Heart right ventricle (tissue), 16 donors: ENCODE results near the gene PSORS1C1. TPM values are rescaled to one million over a fixed set of nuclear protein-coding genes. Genes with fewer than 3 reads are reported as not detected.

ENCODE experiments used
- ATAC-seq, 8 donors: fragments of 200-7000 bp; cut with Tn5 transposase; one replicate each; pipeline ENCODE4 v1.9.1; 2020; ENCODE audit warnings: mild to moderate bottlenecking in 8 of 8, moderate library complexity in 8 of 8, moderate number of reproducible peaks in 1 of 8
- DNase-seq, 2 donors: peaks; one replicate each; pipeline ENCODE4 v3.0.0-alpha.2; 2020
- H3K27ac ChIP-seq, 10 donors: fragments of 200-600 bp; sonication (generic) in 2 of 10; one replicate each; pipeline versions ENCODE4 v1.5.0 to v1.8.0; 2020 to 2022; ENCODE audit warnings: mild to moderate bottlenecking in 3 of 10
- H3K27me3 ChIP-seq, 7 donors: fragments of 200-600 bp; one replicate each; pipeline ENCODE4 v1.8.0; 2021 to 2022; ENCODE audit warnings: mild to moderate bottlenecking in 2 of 7
- H3K36me3 ChIP-seq, 9 donors: fragments of 200-600 bp; sonication (generic) in 1 of 9; one replicate each; pipeline versions ENCODE4 v1.5.0 to v1.8.0; 2020 to 2022; ENCODE audit warnings: mild to moderate bottlenecking in 2 of 9
- H3K4me1 ChIP-seq, 9 donors: fragments of 200-600 bp; sonication (generic) in 1 of 9; one replicate each; pipeline versions ENCODE4 v1.5.0 to v1.8.0; 2020 to 2022; ENCODE audit warnings: mild to moderate bottlenecking in 4 of 9
- H3K4me3 ChIP-seq, 10 donors: fragments of 200-600 bp; sonication (generic) in 2 of 10; one replicate each; pipeline versions ENCODE4 v1.5.0 to v1.8.0; 2020 to 2022; ENCODE audit warnings: mild to moderate bottlenecking in 7 of 10, moderate library complexity in 2 of 10
- H3K9me3 ChIP-seq, 11 donors: fragments of 200-600 bp in 10 of 11; sonication (generic) in 2 of 11; one replicate each; pipeline versions ENCODE4 v1.5.0 to v1.8.0; 2013 to 2022; ENCODE audit warnings: mild to moderate bottlenecking in 2 of 11, control low read depth in 1 of 11, moderate library complexity in 1 of 11
- CTCF ChIP-seq, 9 donors: fragments of 200-600 bp; sonication (generic) in 2 of 9; IDR thresholded peaks; one replicate each; pipeline versions ENCODE4 v1.5.0 to v1.8.0; 2021 to 2022; ENCODE audit warnings: antibody characterized with exemption in 9 of 9, mild to moderate bottlenecking in 5 of 9, moderate library complexity in 1 of 9
- WGBS, 2 donors: extraction: QIAGEN DNeasy Blood & Tissue Kit; methylation state at CpG; one replicate each; pipeline ENCODE4 v1.1.7; 2013; ENCODE audit warnings: inconsistent platforms in 1 of 2; 5-methylcytosine and 5-hydroxymethylcytosine counted together
- intact Hi-C, 10 donors: fragments of 100-400 bp; cut with DNase I; formaldehyde crosslinking; loops; one replicate each; pipeline versions ENCODE4 v1.11.1 to v1.14.2; 2022
- polyA plus RNA-seq, 2 donors: library from polyadenylated mRNA; stranded (reverse); fragments of 200-250 nt; gene quantifications; one replicate each; pipeline ENCODE4 v1.2.3, GENCODE V29; 2013
- total RNA-seq, 10 donors: library from RNA; stranded (reverse); fragmentation: NEBNext Ultra II Directional in 3 of 10; extraction: Animal tissue kit (Norgen Biotek cat#: 25700) in 3 of 10; gene quantifications; one replicate each; pipeline versions ENCODE4 v1.2.1 to v1.2.4, GENCODE V29; 2021 to 2023
- donor health status: Arrhythmogenic right ventricular cardiomyopathy.
- donor health status: ischemic (EF 13 %, LVEDD 7.1; RV severe dilation, severe dysfunction).
- donor health status: healthy with polysubstance abuse.
- donor health status: DM: no; HTN: yes; CAD: no.
- donor health status: DM: no; HTN: no; CAD: no.
- donor health status: ischemic (EF 25% LVEDD 6.9; RV normal size, moderate dysfunction).
- donor health status: ischemic (EF 25% LVEDD 5.7; RV mildly dilated, moderate dysfunction).
- donor health status: healthy.
- donor health status: DM: yes; HTN: yes; CAD: no.
- donor health status: Ischemic cardiomyopathy.
- donor health status: ischemic (EF 35%, LVEDD 5.7; RV mildly dilated, moderate dysfunction).
- donor health status: nonischemic (EF 11% LVEDD 7.7; RV severe dilation, severe dysfunction).
- donor health status: DM: yes; HTN: yes; CAD: no.
- donor health status: PGD.
- donor health status: ischemic (EF 29% LVEDD 5.4; RV normal size, mild dysfunction).
- donor health status: nonischemic (EF 23%, LVEDD 6.1; RV moderate dilation, normal function).

Gene PSORS1C1
- total and polyA plus RNA-seq, 12 donors: 0.13 to 6.2 (median 3.0) TPM

- TF ChIP-seq CTCF (IDR thresholded peaks at IDR 0.05): no peak
- WGBS, 2 donors: 11 to 13% methylated on average over 4 of the region's 4 CpGs
- Histone ChIP-seq H3K36me3 (peaks cover 0 to 15% (median under 1%) of the 10 kb centered on the region in 9 donors), H3K27ac (no peak overlapping the region), H3K4me1 (peaks cover 14 to 47% (median 28%) of the 10 kb centered on the region in 9 donors), H3K27me3 (no peaks in the 10 kb centered on the region), H3K4me3 (no peak overlapping the region), H3K9me3 (no peaks in the 10 kb centered on the region)
- intact Hi-C loops: loop anchor here in 7 of 10 donors (2.0 to 10.0 kb wide), 5 partner anchors 47 to 228 kb away; partner anchors contain the start of gene HLA-C (in 2 of the 7)
- no peak for ATAC-seq
- no peak for DNase-seq
Observed at GRCh38 chr6:31139599-31139998, 25.0 kb downstream of the PSORS1C1 start.

DNA sequence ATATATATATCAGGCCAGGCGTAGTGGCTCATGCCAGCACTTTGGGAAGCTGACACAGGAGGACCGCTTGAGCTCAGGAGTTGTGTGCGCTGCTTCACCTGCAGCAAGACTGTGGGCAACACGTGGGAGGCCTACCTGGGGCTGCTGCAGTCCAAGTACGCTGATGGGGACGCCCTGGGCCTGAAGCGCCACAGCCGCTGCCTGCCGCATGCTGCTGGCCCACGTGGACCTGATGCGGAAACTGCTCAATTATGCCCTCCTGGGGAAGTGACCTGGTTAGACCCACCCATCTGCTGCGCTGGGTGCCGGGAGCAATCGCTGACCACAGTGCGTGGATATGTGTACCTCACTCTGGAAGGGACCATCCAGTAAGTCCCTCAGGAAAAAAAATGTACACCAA, 26.0 kb downstream of the PSORS1C1 start:
- no peaks in the 10 kb centered on the region for H3K9me3 ChIP-seq
- TF ChIP-seq CTCF (IDR thresholded peaks at IDR 0.05): no peak
- no peak overlapping the region for H3K27ac ChIP-seq
- no peak overlapping the region for H3K4me3 ChIP-seq
- no peak for DNase-seq
- no peak for ATAC-seq
- WGBS, 2 donors: 85% methylated on average over 15 of the region's 15 CpGs
- intact Hi-C loops: loop anchor here in 1 of 10 donors (5.0 kb wide), 1 partner anchor 37 kb away; no protein-coding TSS in a partner anchor
- H3K4me1 ChIP-seq: peaks cover 14 to 47% (median 28%) of the 10 kb centered on the region in 9 donors
- no peaks in the 10 kb centered on the region for H3K27me3 ChIP-seq
- peaks cover 0 to 21% (median 5%) of the 10 kb centered on the region in 9 donors for H3K36me3 ChIP-seq

- H3K4me3 ChIP-seq: no peak overlapping the region
- peak overlapping the region in 7 of 10 donors; percentile 15 to 76 (median 65) for H3K27ac ChIP-seq
- 25 to 35% methylated on average over 2 of the region's 2 CpGs for WGBS, 2 donors
- H3K27me3 ChIP-seq: no peaks in the 10 kb centered on the region
- H3K36me3 ChIP-seq: peaks cover 0 to 23% (median 5%) of the 10 kb centered on the region in 9 donors
- H3K9me3 ChIP-seq: no peaks in the 10 kb centered on the region
- peak; percentile 25 to 67 (median 40) for ATAC-seq
- intact Hi-C loops: loop anchor here in 2 of 10 donors (2.0 to 5.0 kb wide), 3 partner anchors 35 to 52 kb away; no protein-coding TSS in a partner anchor
- peak in 1 of 2 donors; percentile 40 for DNase-seq
- TF ChIP-seq CTCF (IDR thresholded peaks at IDR 0.05): no peak
- H3K4me1 ChIP-seq: peaks cover 14 to 47% (median 28%) of the 10 kb centered on the region in 9 donors
Observed at GRCh38 chr6:31142361-31142761, 27.8 kb downstream of the PSORS1C1 start.

DNA sequence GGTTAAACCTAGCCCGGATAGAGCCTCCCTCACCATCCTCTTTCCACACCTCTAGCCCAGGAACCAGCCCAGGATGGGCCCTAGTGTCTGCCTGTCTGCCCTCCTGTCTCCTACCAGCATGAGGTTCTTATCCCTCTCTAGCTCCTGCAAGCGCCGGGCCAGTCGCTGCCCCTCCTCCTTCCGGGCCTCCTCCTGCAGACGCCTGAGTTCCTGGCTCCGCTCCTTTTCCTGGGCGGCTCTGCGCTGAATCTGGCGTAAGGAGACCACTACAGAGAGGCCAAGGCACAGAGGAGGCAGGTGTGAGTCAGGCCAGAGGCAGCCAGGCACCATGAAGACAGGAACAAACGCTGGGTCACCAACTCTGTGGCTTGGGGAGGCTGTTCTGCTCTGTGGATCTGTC, 28.5 kb downstream of the PSORS1C1 start:
- ATAC-seq: peak; percentile 55 to 92 (median 87)
- DNase-seq: peak; percentile 68 to 72
- H3K27me3 ChIP-seq: no peaks in the 10 kb centered on the region
- peak overlapping the region in 7 of 10 donors; percentile 15 to 76 (median 65) for H3K27ac ChIP-seq
- H3K9me3 ChIP-seq: no peaks in the 10 kb centered on the region
- intact Hi-C loops: loop anchor here in 2 of 10 donors (2.0 to 5.0 kb wide), 3 partner anchors 34 to 52 kb away; no protein-coding TSS in a partner anchor
- no peak for TF ChIP-seq CTCF (IDR thresholded peaks at IDR 0.05)
- H3K4me1 ChIP-seq: peaks cover 9 to 40% (median 25%) of the 10 kb centered on the region in 9 donors
- WGBS, 2 donors: 38 to 42% methylated on average over 11 of the region's 11 CpGs
- peak overlapping the region in 1 of 10 donors; percentile 2 for H3K4me3 ChIP-seq
- H3K36me3 ChIP-seq: peaks cover 0 to 31% (median 5%) of the 10 kb centered on the region in 9 donors
